PFSK-1 (cell line): ENCODE results near the gene KMT2E.

Source experiments
- FOXP2 ChIP-seq: optimal IDR thresholded peaks from 2 replicates; pipeline ENCODE3; 2011; ENCODE audit warnings: borderline replicate concordance, control low read depth, inconsistent platforms; ENCODE audit not compliant: insufficient read depth; ENCODE audit errors: extremely low read length, extremely low read depth
- POLR2AphosphoS5 ChIP-seq: IDR thresholded peaks from 2 replicates; pipeline ENCODE4 v1.6.1; 2012; ENCODE audit warnings: low read depth, mild to moderate bottlenecking, control low read depth, low read length, moderate library complexity
- REST ChIP-seq, 2 experiments: IDR thresholded peaks; 2 replicates each; pipeline versions ENCODE4 v1.6.1 to v1.8.0; 2011 to 2012; ENCODE audit warnings: low read depth in 2 of 2, low read length in 2 of 2, control low read depth in 1 of 2, inconsistent platforms in 1 of 2, mild to moderate bottlenecking in 1 of 2, moderate library complexity in 1 of 2; ENCODE audit not compliant: insufficient read depth in 1 of 2
- SIN3A ChIP-seq: IDR thresholded peaks from 2 replicates; pipeline ENCODE4 v1.6.1; 2012; ENCODE audit warnings: mild to moderate bottlenecking, low read length, moderate library complexity, borderline replicate concordance; ENCODE audit not compliant: insufficient read depth
- TAF1 ChIP-seq: IDR thresholded peaks from 2 replicates; pipeline ENCODE4 v1.6.1; 2012; ENCODE audit warnings: low read length, control low read depth, borderline replicate concordance; ENCODE audit not compliant: insufficient read depth

KMT2E gene

DNA sequence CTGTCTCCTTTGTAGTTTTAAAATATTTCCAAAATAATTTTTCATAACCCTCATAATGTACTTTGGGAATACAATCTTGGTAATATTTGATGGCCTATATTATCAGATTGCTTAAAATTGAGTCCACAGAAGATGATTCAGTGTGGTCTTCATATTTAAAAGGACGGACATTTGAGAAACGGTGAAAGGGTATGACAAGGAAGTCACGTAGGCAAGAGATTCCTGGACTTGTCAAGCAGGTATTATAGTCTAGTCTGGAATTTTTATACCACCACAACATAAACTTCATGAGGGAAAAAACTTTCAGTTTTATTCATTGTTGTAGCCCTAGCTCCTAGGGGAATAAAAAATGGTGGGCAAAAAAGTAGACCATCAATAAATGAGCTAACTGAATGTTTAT, 82.3 kb downstream of the KMT2E start:
- TF ChIP-seq REST (IDR thresholded peaks at IDR 0.05; ENCODE audit: insufficient read depth in 1 of 2, low read depth in 2 of 2, low read length in 2 of 2) = no peak
- no peak for TF ChIP-seq FOXP2
- no peak for TF ChIP-seq POLR2AphosphoS5

DNA sequence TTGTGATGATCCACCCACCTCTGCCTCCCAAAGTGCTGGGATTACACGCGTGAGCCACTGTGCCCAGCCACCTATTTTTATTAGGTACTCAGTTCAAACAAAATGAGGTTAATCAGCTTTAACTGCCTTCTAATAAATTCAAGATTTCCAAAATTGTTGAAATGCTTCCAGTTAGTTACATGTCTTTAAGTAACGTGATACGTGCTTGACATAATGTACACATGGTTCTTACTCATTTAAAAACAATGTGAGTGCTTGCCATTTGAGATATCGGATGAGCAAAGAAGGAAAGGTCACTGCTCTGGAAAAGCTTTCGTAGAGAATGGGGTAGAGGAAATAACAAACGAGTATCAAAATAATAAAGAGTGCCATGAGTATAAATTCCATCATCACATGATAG, 83.6 kb downstream of the KMT2E start:
- TF ChIP-seq FOXP2 = no peak
- TF ChIP-seq REST (IDR thresholded peaks at IDR 0.05; ENCODE audit: insufficient read depth in 1 of 2, low read depth in 2 of 2, low read length in 2 of 2) = no peak
- no peak for TF ChIP-seq TAF1
- TF ChIP-seq POLR2AphosphoS5 = no peak
- TF ChIP-seq SIN3A = no peak

DNA sequence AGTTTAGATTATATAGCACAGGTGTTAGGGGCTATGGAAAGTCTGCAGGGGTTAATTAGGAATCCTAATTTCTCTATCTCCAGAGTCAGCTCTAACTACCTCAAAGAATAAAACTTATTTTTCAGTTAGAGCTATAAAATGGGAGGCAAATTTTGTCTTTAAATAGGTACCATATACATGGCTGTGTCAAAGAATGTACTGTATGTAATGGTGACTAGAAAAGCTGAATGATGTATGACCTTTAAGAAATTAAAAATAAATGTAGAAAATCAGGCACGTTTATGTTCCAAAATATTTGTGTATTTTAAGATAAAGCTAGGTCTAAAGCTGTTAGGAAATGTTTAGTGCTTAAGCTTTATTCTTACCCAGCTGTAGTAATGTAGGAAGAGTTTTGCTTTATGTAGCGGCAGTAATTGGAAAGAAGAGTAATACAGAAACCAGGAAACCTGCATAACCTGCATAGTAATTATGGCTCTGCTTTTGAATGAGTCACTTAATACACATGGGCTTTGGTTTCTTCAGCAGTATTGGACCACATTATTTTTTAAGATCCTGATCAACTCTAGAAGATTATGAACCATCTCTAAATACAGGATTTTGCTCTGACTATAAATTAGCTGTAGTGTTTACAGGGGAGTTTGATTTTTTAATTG, 85.0 kb downstream of the KMT2E start:
- TF ChIP-seq TAF1 = no peak
- TF ChIP-seq FOXP2 = no peak
- TF ChIP-seq REST (IDR thresholded peaks at IDR 0.05; ENCODE audit: insufficient read depth in 1 of 2, low read depth in 2 of 2, low read length in 2 of 2) = no peak

DNA sequence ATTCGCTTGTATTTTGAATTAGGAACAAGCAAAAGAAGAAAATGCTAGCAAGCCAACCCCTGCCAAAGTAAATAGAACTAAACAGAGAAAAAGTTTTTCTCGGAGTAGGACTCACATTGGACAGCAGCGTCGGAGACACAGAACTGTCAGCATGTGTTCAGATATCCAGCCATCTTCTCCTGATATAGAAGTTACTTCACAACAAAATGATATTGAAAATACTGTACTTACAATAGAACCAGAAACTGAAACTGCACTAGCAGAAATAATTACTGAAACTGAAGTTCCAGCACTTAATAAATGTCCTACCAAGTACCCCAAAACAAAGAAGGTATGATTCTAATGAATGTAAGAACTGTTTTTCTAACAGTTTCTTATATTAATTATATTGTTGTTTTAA, 87.9 kb downstream of the KMT2E start:
- TF ChIP-seq POLR2AphosphoS5 (no peak), SIN3A (no peak), TAF1 (no peak), FOXP2 (no peak), REST (IDR thresholded peaks at IDR 0.05; ENCODE audit: insufficient read depth in 1 of 2, low read depth in 2 of 2, low read length in 2 of 2) (no peak)

DNA sequence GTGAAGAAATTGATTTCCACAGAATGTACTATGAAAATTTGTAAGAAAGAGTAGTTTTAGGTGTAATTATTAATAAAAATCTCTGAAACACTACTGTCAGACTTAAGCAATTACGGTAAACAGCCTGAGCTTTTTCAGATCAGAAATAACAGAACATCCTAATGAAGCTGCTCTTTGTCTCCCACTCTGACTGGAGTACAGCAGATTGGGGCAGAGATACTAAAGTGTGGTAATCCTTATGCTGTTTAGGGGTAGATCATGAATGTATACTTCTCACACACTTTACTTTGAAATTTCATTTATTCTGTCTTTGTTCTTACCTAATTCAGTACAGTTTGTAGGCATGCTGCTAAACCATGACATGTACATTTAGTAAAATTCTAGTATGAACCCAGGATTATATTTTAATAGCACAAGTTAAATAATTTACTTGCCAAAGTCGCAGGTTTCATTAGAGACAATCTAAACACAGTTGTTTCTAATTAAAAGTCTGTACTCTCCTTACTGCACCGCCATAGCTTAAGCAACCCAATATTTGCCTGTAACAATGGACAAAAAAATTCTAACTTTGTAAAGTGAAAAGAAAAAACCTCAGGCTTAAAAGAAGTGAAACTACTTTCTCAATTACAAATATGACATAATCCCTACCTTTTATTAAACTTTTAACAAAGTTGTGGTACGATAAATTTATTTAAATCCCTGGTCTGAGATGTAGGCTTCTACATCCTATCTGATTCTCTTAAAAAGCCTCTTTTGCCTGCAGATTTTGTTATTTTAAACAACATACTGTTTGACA, 88.8 kb downstream of the KMT2E start:
- TF ChIP-seq REST (IDR thresholded peaks at IDR 0.05; ENCODE audit: insufficient read depth in 1 of 2, low read depth in 2 of 2, low read length in 2 of 2) (no peak), FOXP2 (no peak), SIN3A (no peak), TAF1 (no peak)
